T-cell (primary cell): ENCODE data around the gene MEN1. TPM values are rescaled to one million over a fixed set of nuclear protein-coding genes. Genes with fewer than 3 reads are reported as not detected.

Experiments used
- ATAC-seq, 4 experiments: fragments of 200-7000 bp in 3 of 4; fragments of 150-1000 bp in 1 of 4; cut with Tn5 transposase; replicated peaks in 1 of 4; 1 replicate in 3 of 4; 2 replicates in 1 of 4; pipeline ENCODE4 v1.10.0; 2021; ENCODE audit warnings: moderate library complexity in 3 of 4, mild to moderate bottlenecking in 2 of 4, moderate number of reproducible peaks in 1 of 4
- CTCF ChIA-PET, 2 donors: fragments of 300-600 bp; sonication (Branson Sonifier 250); formaldehyde crosslinking; loops; one replicate each; lab custom pipeline; 2022; ENCODE audit warnings: antibody characterized with exemption in 2 of 2; lab: Charles Lee
- POLR2A ChIA-PET, 2 donors: fragments of 300-600 bp; sonication (Branson Sonifier 250); formaldehyde crosslinking; loops; one replicate each; lab custom pipeline; 2022; ENCODE audit warnings: antibody characterized with exemption in 2 of 2; lab: Charles Lee
- DNase-seq, 35 experiments: peaks; one replicate each; pipeline versions ENCODE4 v3.0.0 to v3.0.0-alpha.2; 2013 to 2023
- H3K27ac ChIP-seq: one replicate; pipeline ENCODE4 v1.5.1; 2013; ENCODE audit warnings: low read length
- H3K27me3 ChIP-seq, 2 experiments: replicated peaks in 1 of 2; 1 replicate in 1 of 2; 2 replicates in 1 of 2; pipeline versions ENCODE4 v1.6.1 to v1.7.0; 2013; ENCODE audit warnings: low read length in 1 of 2, mixed read lengths in 1 of 2; ENCODE audit not compliant: control insufficient read depth in 2 of 2, insufficient read depth in 2 of 2; ENCODE audit errors: extremely low read depth in 1 of 2
- H3K36me3 ChIP-seq, 2 donors: 1 replicate in 1 of 2; 2 replicates in 1 of 2; pipeline versions ENCODE4 v1.6.1 to v1.7.0; 2013; ENCODE audit warnings: low read length in 1 of 2; ENCODE audit not compliant: control insufficient read depth in 2 of 2, insufficient read depth in 1 of 2; ENCODE audit errors: extremely low read depth in 1 of 2
- H3K4me1 ChIP-seq, 2 experiments: 1 replicate in 1 of 2; 2 replicates in 1 of 2; pipeline versions ENCODE4 v1.6.1 to v1.7.0; 2013; ENCODE audit warnings: low read length in 2 of 2, mixed read lengths in 1 of 2; ENCODE audit not compliant: insufficient read depth in 2 of 2, control insufficient read depth in 1 of 2; ENCODE audit errors: extremely low read depth in 1 of 2
- H3K4me3 ChIP-seq, 2 donors: 1 replicate in 1 of 2; 2 replicates in 1 of 2; pipeline versions ENCODE4 v1.5.1 to v1.7.0; 2013; ENCODE audit warnings: mild to moderate bottlenecking in 2 of 2, low read length in 1 of 2, moderate library complexity in 1 of 2; ENCODE audit not compliant: control insufficient read depth in 1 of 2; ENCODE audit errors: extremely low read depth in 1 of 2
- H3K9me3 ChIP-seq: 2 replicates; pipeline ENCODE4 v1.7.0; 2013
- H3K27ac Mint-ChIP-seq, 2 donors: one replicate each; pipeline ENCODE4 v1.8.0; 2020 to 2021; ENCODE audit warnings: mild to moderate bottlenecking in 2 of 2, mixed read lengths in 2 of 2
- H3K27me3 Mint-ChIP-seq, 2 donors: one replicate each; pipeline ENCODE4 v1.8.0; 2021 to 2022; ENCODE audit warnings: mixed read lengths in 2 of 2
- H3K36me3 Mint-ChIP-seq: one replicate; pipeline ENCODE4 v1.8.0; 2021; ENCODE audit warnings: mixed read lengths
- H3K4me1 Mint-ChIP-seq, 3 donors: one replicate each; pipeline ENCODE4 v1.8.0; 2020 to 2022; ENCODE audit warnings: mixed read lengths in 3 of 3, mild to moderate bottlenecking in 1 of 3
- H3K4me3 Mint-ChIP-seq, 3 donors: one replicate each; pipeline ENCODE4 v1.8.0; 2020 to 2022; ENCODE audit warnings: mild to moderate bottlenecking in 3 of 3, mixed read lengths in 3 of 3, moderate library complexity in 3 of 3
- H3K9me3 Mint-ChIP-seq, 3 donors: one replicate each; pipeline ENCODE4 v1.8.0; 2020 to 2022; ENCODE audit warnings: mixed read lengths in 3 of 3
- WGBS: methylation state at CpG from one replicate; pipeline ENCODE4 v1.1.5; 2013; ENCODE audit warnings: missing lambda C conversion rate; ENCODE audit not compliant: insufficient coverage; 5-methylcytosine and 5-hydroxymethylcytosine counted together
- total RNA-seq, 35 experiments: library from RNA in 6 of 35; stranded (reverse) in 6 of 35; fragments of 120-200 nt in 1 of 35; gene quantifications; one replicate each; pipeline versions ENCODE4 v1.2.1 to v1.2.4 and lab custom pipeline; 2013 to 2026

MEN1 gene
- total RNA-seq, 5 donors from 2014 or later (not counting 1 experiment from before 2014, with no cell fraction given): 31.7 to 62.0 (median 49.6) TPM

GRCh38 chr11:64784813-64785581 lies 25.4 kb downstream of the MEN1 start:
- Mint-ChIP-seq H3K4me3 (no peak overlapping the region), H3K36me3 (peaks cover 4% of the 10 kb centered on the region), H3K27ac (peak overlapping the region in 1 of 2 donors; percentile 22), H3K9me3 (no peaks in the 10 kb centered on the region), H3K27me3 (no peaks in the 10 kb centered on the region), H3K4me1 (peaks cover 12 to 23% (median 21%) of the 10 kb centered on the region in 3 donors)
- Histone ChIP-seq H3K4me1 (peaks cover 7 to 12% of the 10 kb centered on the region in 2 experiments), H3K36me3 (peaks cover 12 to 21% of the 10 kb centered on the region in 2 donors), H3K9me3 (no peaks in the 10 kb centered on the region), H3K4me3 (no peak overlapping the region), H3K27ac (no peak overlapping the region), H3K27me3 (no peaks in the 10 kb centered on the region)
- POLR2A ChIA-PET: no interaction called here
- CTCF ChIA-PET: interaction anchor here in 1 of 2 donors (0.7 kb wide), 1 partner anchor 25 kb away, joined by 3 read pairs; no protein-coding TSS in a partner anchor
- ATAC-seq: no peak
- WGBS: no CpG with 5 or more reads among the region's 12 CpGs
- DNase-seq: no peak

DNA sequence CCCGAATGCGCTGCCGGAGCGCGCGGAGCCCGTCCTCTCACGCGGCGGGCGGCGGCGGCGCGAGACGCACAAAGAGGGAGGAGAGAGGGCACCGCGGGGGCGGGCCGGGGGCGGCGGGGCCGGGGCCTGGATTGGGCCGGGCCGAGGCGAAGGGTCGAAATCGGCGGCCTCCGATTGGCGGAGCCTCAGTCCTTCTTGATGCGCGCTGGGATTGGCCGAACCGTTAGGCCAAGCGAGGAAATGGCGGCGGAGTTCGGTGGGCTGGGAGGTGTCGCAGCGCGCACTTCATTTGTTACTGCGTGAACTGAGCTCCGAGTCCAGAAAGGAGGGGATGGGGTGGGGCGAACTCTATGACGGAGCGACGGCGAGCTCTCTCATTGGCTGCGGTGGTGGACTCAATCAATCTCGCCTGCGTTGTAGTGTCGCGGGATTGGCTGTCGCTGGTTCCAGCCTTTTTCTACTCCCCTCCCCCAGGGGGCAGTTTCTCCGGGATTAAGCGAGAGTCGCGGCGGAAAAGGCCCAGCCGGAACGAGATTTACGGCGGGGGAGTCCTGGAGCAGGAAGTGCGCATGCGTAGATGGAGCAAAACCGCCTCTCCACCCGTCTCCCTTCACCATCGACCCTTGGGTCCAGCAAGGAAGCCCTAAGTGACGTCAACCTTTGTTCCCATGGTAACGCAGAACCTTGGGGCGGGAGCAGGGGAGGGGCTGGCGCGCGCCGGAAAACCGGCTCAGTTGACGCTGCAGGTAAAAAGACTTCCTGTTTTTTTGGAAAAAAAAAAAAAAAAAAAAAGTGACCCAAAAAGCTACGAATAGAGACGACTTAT lies 31.7 kb downstream of the MEN1 start, which contains the start of gene SF1:
Gene SF1, minus strand, starts transcription at position 70 of the 826 bp plus-strand sequence. CDS start 150 bp downstream, outside the sequence.
- H3K27ac ChIP-seq: peak within 1 kb of the TSS; percentile 99
- no peaks in the 10 kb centered on the region for H3K9me3 ChIP-seq
- peak; percentile 81 to 84 (median 82) for ATAC-seq
- H3K27me3 Mint-ChIP-seq: no peaks in the 10 kb centered on the region
- no peaks in the 10 kb centered on the region for H3K27me3 ChIP-seq
- POLR2A ChIA-PET: interaction anchor here (0.6 to 1.5 kb wide), 27 partner anchors 10 to 940 kb away, joined by 3 to 20 read pairs (median 4); partner anchors contain the start of genes EHD1 (in 1 of the 2), FAU (in 1 of the 2), MALAT1 (in 1 of the 2) and MRPL49 (in 1 of the 2)
- peaks cover 15 to 39% of the 10 kb centered on the region in 2 donors for H3K36me3 ChIP-seq
- H3K4me1 ChIP-seq: peaks cover 40 to 45% of the 10 kb centered on the region in 2 experiments
- H3K36me3 Mint-ChIP-seq: peaks cover 36% of the 10 kb centered on the region
- CTCF ChIA-PET: interaction anchor here (0.6 to 1.8 kb wide), 15 partner anchors 11 to 1142 kb away, joined by 3 to 14 read pairs (median 4); partner anchors contain the start of genes MAP4K2 (in 1 of the 2), RASGRP2 (in 1 of the 2) and RELA (in 1 of the 2)
- H3K4me3 Mint-ChIP-seq: peak within 1 kb of the TSS; percentile 85 to 93 (median 91)
- H3K27ac Mint-ChIP-seq: peak within 1 kb of the TSS; percentile 98 to 100
- peak within 1 kb of the TSS; percentile 66 to 93 for H3K4me3 ChIP-seq
- no peaks in the 10 kb centered on the region for H3K9me3 Mint-ChIP-seq
- peak; percentile 95 to 100 (median 100) for DNase-seq
- WGBS: under 1% methylated on average over 73 of the region's 80 CpGs
- peaks cover 62 to 63% (median 62%) of the 10 kb centered on the region in 3 donors for H3K4me1 Mint-ChIP-seq

GRCh38 chr11:64778223-64778472 lies 32.2 kb downstream of the MEN1 start:
- under 1% methylated on average over 26 of the region's 28 CpGs for WGBS
- Histone ChIP-seq H3K9me3 (no peaks in the 10 kb centered on the region), H3K27me3 (no peaks in the 10 kb centered on the region), H3K27ac (peak overlapping the region; percentile 99), H3K4me1 (peaks cover 45 to 50% of the 10 kb centered on the region in 2 experiments), H3K4me3 (peak overlapping the region; percentile 54 to 61), H3K36me3 (peaks cover 15 to 44% of the 10 kb centered on the region in 2 donors)
- DNase-seq (no peak), ATAC-seq (peak in 2 of 4 experiments; percentile 6)
- H3K36me3 Mint-ChIP-seq: peaks cover 41% of the 10 kb centered on the region
- ChIA-PET CTCF (interaction anchor here (0.6 to 1.8 kb wide), 12 partner anchors 10 to 967 kb away, joined by 3 to 14 read pairs (median 4); partner anchors contain the start of genes MAP4K2 (in 1 of the 2) and RASGRP2 (in 1 of the 2)), POLR2A (interaction anchor here (0.6 to 1.5 kb wide), 13 partner anchors 10 to 720 kb away, joined by 3 to 20 read pairs (median 3); partner anchors contain the start of genes FAU (in 1 of the 2), MALAT1 (in 1 of the 2), MRPL49 (in 1 of the 2) and PPP2R5B (in 1 of the 2))
- H3K27me3 Mint-ChIP-seq: no peaks in the 10 kb centered on the region
- peaks cover 67 to 69% (median 68%) of the 10 kb centered on the region in 3 donors for H3K4me1 Mint-ChIP-seq
- peak overlapping the region; percentile 98 to 100 for H3K27ac Mint-ChIP-seq
- H3K4me3 Mint-ChIP-seq: peak overlapping the region; percentile 83 to 85 (median 85)
- H3K9me3 Mint-ChIP-seq: no peaks in the 10 kb centered on the region

- Mint-ChIP-seq H3K4me1 (peaks cover 72 to 74% (median 73%) of the 10 kb centered on the region in 3 donors), H3K36me3 (peaks cover 46% of the 10 kb centered on the region), H3K9me3 (no peaks in the 10 kb centered on the region), H3K27me3 (no peaks in the 10 kb centered on the region), H3K4me3 (peak overlapping the region; percentile 85 to 93 (median 91)), H3K27ac (peak overlapping the region; percentile 92 to 93)
- peak overlapping the region; percentile 69 for H3K27ac ChIP-seq
- ChIA-PET CTCF (interaction anchor here (0.6 to 1.8 kb wide), 2 partner anchors 31 to 33 kb away, joined by 3 to 14 read pairs; partner anchors contain the start of gene RASGRP2 (in 1 of the 2)), POLR2A (interaction anchor here (0.6 to 2.1 kb wide), 9 partner anchors 10 to 534 kb away, joined by 3 to 11 read pairs (median 4); partner anchors contain the start of gene PYGM (in 1 of the 2))
- ATAC-seq (peak; percentile 1 to 19 (median 9)), DNase-seq (peak; percentile 65 to 92 (median 77))
- no peaks in the 10 kb centered on the region for H3K27me3 ChIP-seq
- peaks cover 50 to 56% of the 10 kb centered on the region in 2 experiments for H3K4me1 ChIP-seq
- H3K4me3 ChIP-seq: peak overlapping the region; percentile 66 to 93
- H3K36me3 ChIP-seq: peaks cover 15 to 49% of the 10 kb centered on the region in 2 donors
- under 1% methylated on average over 93 of the region's 98 CpGs for WGBS
- H3K9me3 ChIP-seq: no peaks in the 10 kb centered on the region
These were observed 32.7 kb downstream of the MEN1 start for GRCh38 chr11:64777449-64778222.

DNA sequence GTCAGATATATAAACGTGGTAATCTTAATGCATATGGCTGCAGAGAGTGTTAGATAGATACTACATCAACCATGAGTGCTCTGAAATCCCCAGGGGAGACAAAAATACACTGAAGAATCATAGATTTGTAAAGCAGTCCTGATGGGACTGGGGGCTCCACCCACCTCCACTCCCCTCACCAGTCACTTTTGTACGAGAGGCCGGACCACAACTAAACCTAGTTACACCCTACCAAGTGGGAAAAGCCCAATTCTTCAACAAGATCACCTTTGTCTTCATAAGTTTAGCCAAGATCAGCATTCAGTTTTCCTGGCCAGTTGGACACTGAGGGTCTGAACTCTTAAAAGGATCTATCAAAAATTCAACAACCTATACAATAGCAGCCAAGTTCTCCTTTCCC lies 33.5 kb downstream of the MEN1 start:
- no peak for ATAC-seq
- WGBS: 0% methylated on average over 2 of the region's 3 CpGs
- H3K4me1 Mint-ChIP-seq: peaks cover 77 to 81% (median 77%) of the 10 kb centered on the region in 3 donors
- peaks cover 54% of the 10 kb centered on the region for H3K36me3 Mint-ChIP-seq
- peaks cover 15 to 57% of the 10 kb centered on the region in 2 donors for H3K36me3 ChIP-seq
- DNase-seq: no peak
- H3K4me1 ChIP-seq: peaks cover 58 to 59% of the 10 kb centered on the region in 2 experiments
- ChIA-PET CTCF (interaction anchor here (0.6 to 1.4 kb wide), 4 partner anchors 11 to 1094 kb away, joined by 3 to 6 read pairs (median 4); no protein-coding TSS in a partner anchor), POLR2A (interaction anchor here (0.6 to 2.1 kb wide), 7 partner anchors 9 to 29 kb away, joined by 3 to 11 read pairs (median 4); partner anchors contain the start of gene PYGM (in 1 of the 2))
- peak overlapping the region; percentile 85 to 93 (median 91) for H3K4me3 Mint-ChIP-seq
- H3K27ac Mint-ChIP-seq: peak overlapping the region; percentile 92 to 93
- peak overlapping the region; percentile 69 for H3K27ac ChIP-seq
- H3K4me3 ChIP-seq: peak overlapping the region; percentile 66 to 93
- no peaks in the 10 kb centered on the region for H3K9me3 ChIP-seq
- no peaks in the 10 kb centered on the region for H3K9me3 Mint-ChIP-seq
- H3K27me3 Mint-ChIP-seq: no peaks in the 10 kb centered on the region
- H3K27me3 ChIP-seq: no peaks in the 10 kb centered on the region
